ENCODE measurements around the gene ZC3HAV1L. TPM values are rescaled to one million over a fixed set of nuclear protein-coding genes. Genes with fewer than 3 reads are reported as not detected.

The ZC3HAV1L gene
- total and polyA plus RNA-seq, 2 of the 8 experiments (the other 6 are each of a cell fraction or from before 2014, with no cell fraction given): 5.2 to 7.0 TPM

GRCh38 chr7:139054101-139054500 lies 18.3 kb upstream of the ZC3HAV1L start:
- H4K5ac ChIP-seq (ENCODE audit: insufficient read length, low read depth, low read length): no peak overlapping the region
- H3K27me3 ChIP-seq (replicated peaks in 1 of 4; ENCODE audit: control insufficient read depth in 3 of 4, extremely low read depth in 1 of 4, insufficient read depth in 3 of 4, low read length in 3 of 4): no peaks in the 10 kb centered on the region
- H3K23ac ChIP-seq (ENCODE audit: insufficient read length): no peak overlapping the region
- no peak overlapping the region for H2BK120ac ChIP-seq (replicated peaks; ENCODE audit: low read depth, low read length)
- H4K8ac ChIP-seq (ENCODE audit: extremely low read depth, insufficient read depth, low read length): no peak overlapping the region
- no peak overlapping the region for H3K14ac ChIP-seq (ENCODE audit: insufficient read length)
- H3K23me2 ChIP-seq (ENCODE audit: low read depth, low read length): no peaks in the 10 kb centered on the region
- no peaks in the 10 kb centered on the region for H4K20me1 ChIP-seq (replicated peaks in 1 of 2; ENCODE audit: control insufficient read depth in 1 of 2, insufficient read depth in 2 of 2, low read length in 2 of 2)
- H3K79me1 ChIP-seq (ENCODE audit: low read depth, low read length): no peaks in the 10 kb centered on the region
- H3K4ac ChIP-seq (replicated peaks; ENCODE audit: insufficient read length, low read depth, low read length): no peak overlapping the region
- H4K91ac ChIP-seq (replicated peaks; ENCODE audit: insufficient read length, low read length): no peak overlapping the region
- H2AK5ac ChIP-seq (ENCODE audit: low read depth, low read length): no peak overlapping the region
- H3K4me2 ChIP-seq (ENCODE audit: insufficient read depth in 1 of 2, low read depth in 2 of 2, low read length in 2 of 2): no peak overlapping the region
- FAIRE-seq (no peak), DNase-seq (ENCODE audit: low read depth in 1 of 2, low spot score in 2 of 2) (no peak)
- POLR2A ChIA-PET (ENCODE audit: partially characterized antibody): interaction anchor here (0.6 to 1.6 kb wide), 3 partner anchors 16 to 301 kb away, joined by 3 read pairs; no protein-coding TSS in a partner anchor
- 91% methylated on average over 2 of the region's 2 CpGs; no CpG with 5 or more reads in 1 of the 2 experiments for WGBS, 2 experiments (ENCODE audit: extremely low coverage in 1 of 2, insufficient coverage in 1 of 2, insufficient read length in 1 of 2, insufficient replicate concordance in 2 of 2, low coverage in 1 of 2, low lambda C conversion rate in 2 of 2, missing lambda C conversion rate in 1 of 2)
- H3K79me2 ChIP-seq (ENCODE audit: control insufficient read depth in 1 of 2, insufficient read depth in 2 of 2, low read length in 2 of 2): no peaks in the 10 kb centered on the region
- H2BK12ac ChIP-seq (ENCODE audit: low read depth, low read length): no peak overlapping the region
- H2BK15ac ChIP-seq (ENCODE audit: low read length): no peak overlapping the region
- H3K56ac ChIP-seq (replicated peaks; ENCODE audit: insufficient read length, low read depth, low read length): no peak overlapping the region
- CTCF ChIA-PET (ENCODE audit: partially characterized antibody): interaction anchor here (0.6 to 2.6 kb wide), 3 partner anchors 21 to 168 kb away, joined by 3 to 16 read pairs (median 4); no protein-coding TSS in a partner anchor
- peaks cover 0 to 16% (median 3%) of the 10 kb centered on the region in 4 experiments; a peak in 4 of 8 replicates for H3K36me3 ChIP-seq (ENCODE audit: control insufficient read depth in 2 of 4, insufficient read depth in 4 of 4, low read length in 3 of 4)
- H3K4me3 ChIP-seq (ENCODE audit: extremely low read depth in 1 of 4, insufficient read depth in 2 of 4, low read depth in 3 of 4, low read length in 4 of 4): no peak overlapping the region
- no peak overlapping the region for H3K9ac ChIP-seq (replicated peaks in 1 of 4; ENCODE audit: extremely low read depth in 1 of 4, low read depth in 3 of 4, low read length in 3 of 4)
- TF ChIP-seq NANOG (IDR thresholded peaks at IDR 0.05; ENCODE audit: insufficient read depth, low read depth, low read length, poor library complexity, severe bottlenecking) (no peak), CEBPB (IDR thresholded peaks at IDR 0.05; ENCODE audit: low read depth, low read length) (no peak), SIRT6 (IDR thresholded peaks at IDR 0.05; ENCODE audit: low read length) (no peak), NRF1 (IDR thresholded peaks at IDR 0.05; ENCODE audit: low read depth, low read length) (no peak), BRCA1 (IDR thresholded peaks at IDR 0.05; ENCODE audit: low read depth, low read length) (no peak), ASH2L (IDR thresholded peaks at IDR 0.05; ENCODE audit: low read length) (no peak), CHD1 (IDR thresholded peaks at IDR 0.05; ENCODE audit: low read depth, low read length) (no peak), HDAC6 (IDR thresholded peaks at IDR 0.05; ENCODE audit: low read depth, low read length) (no peak), SP1 (IDR thresholded peaks at IDR 0.05; ENCODE audit: low read depth, low read length) (no peak), SUZ12 (IDR thresholded peaks at IDR 0.05; ENCODE audit: low read length) (no peak), SAP30 (IDR thresholded peaks at IDR 0.05; ENCODE audit: insufficient read depth, insufficient replicate concordance, low read length) (no peak)
- no peak overlapping the region for H2AFZ ChIP-seq (ENCODE audit: low read length)
- H2BK20ac ChIP-seq (ENCODE audit: low read length): no peak overlapping the region
- H3K18ac ChIP-seq (ENCODE audit: extremely low read depth, low read length): no peak overlapping the region
- no peaks in the 10 kb centered on the region for H3K4me1 ChIP-seq (replicated peaks in 1 of 4; ENCODE audit: control insufficient read depth in 3 of 4, insufficient read depth in 4 of 4, low read length in 3 of 4)
- H3K27ac ChIP-seq (ENCODE audit: low read depth, low read length): no peak overlapping the region
- no peak overlapping the region for H2BK5ac ChIP-seq (ENCODE audit: low read depth, low read length)
- H3K9me3 ChIP-seq (ENCODE audit: insufficient read depth in 2 of 2, low read depth in 1 of 2, low read length in 1 of 2): no peaks in the 10 kb centered on the region
